ENCODE data around the gene FLT4. TPM values are rescaled to one million over a fixed set of nuclear protein-coding genes. Genes with fewer than 3 reads are reported as not detected.

FLT4 gene
- total and polyA plus RNA-seq, 9 donors = 3.3 to 18.5 (median 7.0) TPM

GRCh38 chr5:180637962-180638680, 11.3 kb downstream of the FLT4 start:
- peak in 2 of 5 donors; percentile 5 to 15 for DNase-seq
- no peaks in the 10 kb centered on the region for H3K36me3 ChIP-seq
- no peaks in the 10 kb centered on the region for H3K27me3 ChIP-seq
- H3K9me3 ChIP-seq = no peaks in the 10 kb centered on the region
- intact Hi-C loops (cut with DNase I) = no loop called here
- H3K4me3 ChIP-seq = no peak overlapping the region
- H3K27ac ChIP-seq = no peak overlapping the region
- WGBS, 3 donors = 61 to 65% (median 62%) methylated on average over 20 of the region's 20 CpGs
- H3K4me1 ChIP-seq (ENCODE audit: insufficient read depth) = no peaks in the 10 kb centered on the region
- TF ChIP-seq EP300 (IDR thresholded peaks at IDR 0.05) (no peak), POLR2A (IDR thresholded peaks at IDR 0.05) (no peak), CTCF (IDR thresholded peaks at IDR 0.05) (no peak)

GRCh38 chr5:180636403-180637075, 12.9 kb downstream of the FLT4 start:
- H3K4me1 ChIP-seq (ENCODE audit: insufficient read depth) = no peaks in the 10 kb centered on the region
- WGBS, 3 donors = 58 to 61% (median 58%) methylated on average over 18 of the region's 18 CpGs
- intact Hi-C loops (cut with DNase I) = no loop called here
- peak in 2 of 5 donors; percentile 16 to 20 for DNase-seq
- H3K27ac ChIP-seq = no peak overlapping the region
- TF ChIP-seq POLR2A (IDR thresholded peaks at IDR 0.05) = no peak
- no peak for TF ChIP-seq CTCF (IDR thresholded peaks at IDR 0.05)
- no peak for TF ChIP-seq EP300 (IDR thresholded peaks at IDR 0.05)
- no peak overlapping the region for H3K4me3 ChIP-seq
- H3K27me3 ChIP-seq = no peaks in the 10 kb centered on the region
- no peaks in the 10 kb centered on the region for H3K36me3 ChIP-seq
- H3K9me3 ChIP-seq = no peaks in the 10 kb centered on the region

- Histone ChIP-seq H3K4me1 (ENCODE audit: insufficient read depth) (no peaks in the 10 kb centered on the region), H3K4me3 (no peak overlapping the region), H3K27me3 (no peaks in the 10 kb centered on the region), H3K27ac (no peak overlapping the region), H3K9me3 (no peaks in the 10 kb centered on the region), H3K36me3 (no peaks in the 10 kb centered on the region)
- 84 to 88% (median 84%) methylated on average over 8 of the region's 8 CpGs for WGBS, 3 donors
- DNase-seq = no peak
- intact Hi-C loops (cut with DNase I) = no loop called here
- TF ChIP-seq EP300 (IDR thresholded peaks at IDR 0.05) (no peak), CTCF (IDR thresholded peaks at IDR 0.05) (no peak), POLR2A (IDR thresholded peaks at IDR 0.05) (no peak)
These were observed 13.4 kb downstream of the FLT4 start for GRCh38 chr5:180636016-180636402.

- no peaks in the 10 kb centered on the region for H3K4me1 ChIP-seq (ENCODE audit: insufficient read depth)
- H3K27ac ChIP-seq = no peak overlapping the region
- DNase-seq = peak in 1 of 5 donors; percentile 9
- no peak for TF ChIP-seq CTCF (IDR thresholded peaks at IDR 0.05)
- TF ChIP-seq POLR2A (IDR thresholded peaks at IDR 0.05) = no peak
- no peak for TF ChIP-seq EP300 (IDR thresholded peaks at IDR 0.05)
- no peak overlapping the region for H3K4me3 ChIP-seq
- H3K9me3 ChIP-seq = no peaks in the 10 kb centered on the region
- no peaks in the 10 kb centered on the region for H3K36me3 ChIP-seq
- 71 to 78% (median 75%) methylated on average over 14 of the region's 14 CpGs for WGBS, 3 donors
- intact Hi-C loops (cut with DNase I) = no loop called here
- no peaks in the 10 kb centered on the region for H3K27me3 ChIP-seq
These were observed 15.9 kb downstream of the FLT4 start for GRCh38 chr5:180633283-180634177.

Data from ovary (tissue), 9 donors.